ENCODE data around the gene SIPA1L3.
A peak's percentile ranks its signal among the peaks of the same experiment; 100 is the strongest.
"Not testable (repeated sequence)": the region's sequence is repeated elsewhere in the genome, so short reads cannot be mapped to it uniquely, and the experiment has no call there.

Gene SIPA1L3, protein sequence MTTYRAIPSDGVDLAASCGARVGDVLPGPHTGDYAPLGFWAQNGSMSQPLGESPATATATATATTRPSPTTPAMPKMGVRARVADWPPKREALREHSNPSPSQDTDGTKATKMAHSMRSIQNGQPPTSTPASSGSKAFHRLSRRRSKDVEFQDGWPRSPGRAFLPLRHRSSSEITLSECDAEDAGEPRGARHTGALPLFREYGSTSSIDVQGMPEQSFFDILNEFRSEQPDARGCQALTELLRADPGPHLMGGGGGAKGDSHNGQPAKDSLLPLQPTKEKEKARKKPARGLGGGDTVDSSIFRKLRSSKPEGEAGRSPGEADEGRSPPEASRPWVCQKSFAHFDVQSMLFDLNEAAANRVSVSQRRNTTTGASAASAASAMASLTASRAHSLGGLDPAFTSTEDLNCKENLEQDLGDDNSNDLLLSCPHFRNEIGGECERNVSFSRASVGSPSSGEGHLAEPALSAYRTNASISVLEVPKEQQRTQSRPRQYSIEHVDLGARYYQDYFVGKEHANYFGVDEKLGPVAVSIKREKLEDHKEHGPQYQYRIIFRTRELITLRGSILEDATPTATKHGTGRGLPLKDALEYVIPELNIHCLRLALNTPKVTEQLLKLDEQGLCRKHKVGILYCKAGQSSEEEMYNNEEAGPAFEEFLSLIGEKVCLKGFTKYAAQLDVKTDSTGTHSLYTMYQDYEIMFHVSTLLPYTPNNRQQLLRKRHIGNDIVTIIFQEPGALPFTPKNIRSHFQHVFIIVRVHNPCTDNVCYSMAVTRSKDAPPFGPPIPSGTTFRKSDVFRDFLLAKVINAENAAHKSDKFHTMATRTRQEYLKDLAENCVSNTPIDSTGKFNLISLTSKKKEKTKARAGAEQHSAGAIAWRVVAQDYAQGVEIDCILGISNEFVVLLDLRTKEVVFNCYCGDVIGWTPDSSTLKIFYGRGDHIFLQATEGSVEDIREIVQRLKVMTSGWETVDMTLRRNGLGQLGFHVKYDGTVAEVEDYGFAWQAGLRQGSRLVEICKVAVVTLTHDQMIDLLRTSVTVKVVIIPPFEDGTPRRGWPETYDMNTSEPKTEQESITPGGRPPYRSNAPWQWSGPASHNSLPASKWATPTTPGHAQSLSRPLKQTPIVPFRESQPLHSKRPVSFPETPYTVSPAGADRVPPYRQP (N-terminal part only)

GRCh38 chr19:37906869-37907734 is at the start of gene SIPA1L3:
Gene SIPA1L3, plus strand, starts transcription at chr19:37907208. Its CDS starts 174,358 bp downstream, at chr19:38081566.
- DNase-seq (ENCODE audit: low spot score) = peak; percentile 91

GRCh38 chr19:37864501-37864900 is 42.5 kb upstream of the SIPA1L3 start:
- DNase-seq (ENCODE audit: low spot score) = no peak

GRCh38 chr19:37865930-37866329 is 41.1 kb upstream of the SIPA1L3 start:
- not testable (repeated sequence) for DNase-seq (ENCODE audit: low spot score)

- no peak for DNase-seq (ENCODE audit: low spot score)
Measured at GRCh38 chr19:37867831-37868230, 39.2 kb upstream of the SIPA1L3 start.

- no peak for DNase-seq (ENCODE audit: low spot score)
Measured at GRCh38 chr19:37869766-37870340, 37.2 kb upstream of the SIPA1L3 start.

- DNase-seq (ENCODE audit: low spot score) = no peak
Measured at GRCh38 chr19:37872383-37872782, 34.6 kb upstream of the SIPA1L3 start.

DNA sequence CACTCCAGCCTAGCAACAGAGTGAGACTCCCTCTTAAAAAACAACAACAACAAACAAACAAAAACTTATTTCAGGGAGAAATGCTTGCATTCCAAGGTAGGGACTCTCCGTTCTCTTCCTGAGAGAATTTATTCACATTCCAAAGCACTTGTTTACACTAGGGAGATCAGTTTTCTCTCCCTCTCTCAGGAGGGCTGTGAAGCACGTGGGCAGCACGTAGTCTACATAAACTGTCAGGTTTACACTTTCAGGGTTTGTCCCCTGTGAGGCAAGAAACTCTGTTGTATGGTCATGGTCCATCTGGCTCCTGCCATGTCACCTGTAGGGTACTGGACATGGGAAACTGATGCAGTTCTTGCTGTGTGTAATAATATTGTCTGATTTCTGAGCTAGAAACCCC is 32.2 kb upstream of the SIPA1L3 start:
- no peak for DNase-seq (ENCODE audit: low spot score)

DNA sequence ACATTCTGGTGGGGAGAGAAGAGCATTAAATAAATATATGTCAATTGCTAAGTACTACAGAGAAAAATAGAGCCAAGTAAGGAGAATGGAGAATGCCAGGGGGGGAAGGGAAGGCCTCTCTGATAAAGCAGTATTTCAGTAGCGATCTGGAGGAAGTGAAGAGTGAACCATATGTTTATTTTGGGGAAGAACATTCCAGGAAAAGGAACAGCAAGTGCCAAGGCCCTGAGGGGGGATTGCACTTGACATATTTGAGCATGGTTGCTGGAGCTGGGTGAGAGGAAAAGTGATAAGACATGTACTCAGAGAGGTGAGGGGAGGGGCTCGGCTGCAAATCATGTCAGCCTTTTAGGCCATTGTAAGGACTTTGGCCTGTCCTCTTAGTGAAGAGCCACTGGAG is 31.0 kb upstream of the SIPA1L3 start:
- DNase-seq (ENCODE audit: low spot score) = no peak

- DNase-seq (ENCODE audit: low spot score) = no peak
Measured at GRCh38 chr19:37877147-37877546, 29.9 kb upstream of the SIPA1L3 start.

GRCh38 chr19:37885392-37885791 is 21.6 kb upstream of the SIPA1L3 start:
- no peak for DNase-seq (ENCODE audit: low spot score)

GRCh38 chr19:37886571-37886970 is 20.4 kb upstream of the SIPA1L3 start:
- no peak for DNase-seq (ENCODE audit: low spot score)

GRCh38 chr19:37893845-37894575 is 13.0 kb upstream of the SIPA1L3 start:
- no peak for DNase-seq (ENCODE audit: low spot score)

DNA sequence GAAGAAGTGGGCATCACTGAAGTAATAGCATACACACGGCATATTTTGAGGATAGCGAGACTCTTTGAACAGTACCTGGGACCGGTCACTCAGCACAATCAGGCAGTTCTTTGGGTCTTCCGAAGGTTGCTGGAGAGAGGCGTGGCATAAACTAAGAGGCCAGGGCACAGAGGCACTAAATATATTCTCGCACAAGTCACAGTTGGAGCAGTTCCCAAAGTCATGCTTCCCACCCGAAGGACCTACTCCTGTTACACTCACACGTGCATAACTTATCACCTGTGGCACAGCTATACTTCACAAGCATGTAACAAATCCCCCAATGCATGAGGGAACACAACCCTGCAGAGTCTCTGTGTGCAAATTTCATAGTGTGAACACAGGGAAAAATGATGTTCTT is 10.8 kb upstream of the SIPA1L3 start:
- DNase-seq (ENCODE audit: low spot score) = no peak

DNA sequence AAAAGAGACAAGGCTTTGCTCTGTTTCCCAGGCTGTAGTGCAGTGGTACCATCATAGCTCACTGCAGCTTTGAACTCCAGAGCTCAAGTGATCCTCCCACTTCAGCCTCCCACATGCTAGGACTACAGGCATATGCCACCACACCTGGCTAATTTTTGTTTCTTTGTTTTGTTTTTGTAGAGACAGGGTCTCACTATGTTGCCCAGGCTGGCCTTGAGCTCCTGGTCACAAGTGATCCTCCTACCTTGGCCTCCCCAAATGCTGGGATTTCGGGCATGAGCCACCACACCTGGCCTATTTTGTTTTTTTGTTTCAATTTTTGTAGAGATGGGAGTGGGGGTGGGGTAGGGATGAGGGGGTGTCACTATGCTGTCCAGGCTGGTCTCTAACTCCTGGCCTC is 7.6 kb upstream of the SIPA1L3 start:
- no peak for DNase-seq (ENCODE audit: low spot score)

DNA sequence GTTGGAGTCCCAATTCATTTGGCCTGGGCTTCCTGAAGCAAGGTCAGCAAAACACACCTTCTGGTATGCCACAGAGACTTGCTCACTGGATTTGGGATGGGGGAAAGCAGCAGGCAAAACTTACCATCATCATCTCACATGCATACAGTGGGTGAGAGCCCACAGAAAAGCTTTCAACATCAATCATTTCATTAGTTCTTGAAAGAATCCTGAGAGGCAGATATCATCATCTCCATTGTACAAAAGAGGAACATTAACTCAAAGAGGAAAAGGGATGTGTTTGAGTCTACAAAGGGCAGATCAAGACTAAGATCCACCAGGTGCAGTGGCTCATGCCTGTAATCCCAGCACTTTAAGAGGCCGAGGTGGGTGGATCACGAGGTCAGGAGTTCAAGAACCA is 7.0 kb upstream of the SIPA1L3 start:
- no peak for DNase-seq (ENCODE audit: low spot score)

DNA sequence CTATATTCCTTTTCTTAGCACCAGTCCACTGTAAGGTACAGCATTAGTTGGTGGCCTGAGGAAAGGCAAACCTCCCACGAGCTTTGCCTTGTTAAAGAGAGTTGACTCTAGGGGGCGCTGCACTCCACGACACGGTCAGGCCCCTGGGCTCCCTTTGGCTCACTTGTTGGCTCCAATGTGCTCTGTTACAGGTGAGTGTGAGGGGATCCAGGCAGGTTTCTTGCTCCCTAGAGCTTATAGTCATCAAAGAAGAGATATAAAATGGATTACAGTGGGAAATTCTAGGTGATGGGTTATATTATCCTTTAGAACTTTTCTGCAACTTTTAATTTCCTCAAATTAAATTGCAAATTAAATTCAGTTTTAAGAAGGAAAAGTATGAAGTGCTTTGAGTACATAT is 4.3 kb upstream of the SIPA1L3 start:
- DNase-seq (ENCODE audit: low spot score) = peak; percentile 81

- DNase-seq (ENCODE audit: low spot score) = no peak
Measured at GRCh38 chr19:37903096-37903495, 3.9 kb upstream of the SIPA1L3 start.

DNA sequence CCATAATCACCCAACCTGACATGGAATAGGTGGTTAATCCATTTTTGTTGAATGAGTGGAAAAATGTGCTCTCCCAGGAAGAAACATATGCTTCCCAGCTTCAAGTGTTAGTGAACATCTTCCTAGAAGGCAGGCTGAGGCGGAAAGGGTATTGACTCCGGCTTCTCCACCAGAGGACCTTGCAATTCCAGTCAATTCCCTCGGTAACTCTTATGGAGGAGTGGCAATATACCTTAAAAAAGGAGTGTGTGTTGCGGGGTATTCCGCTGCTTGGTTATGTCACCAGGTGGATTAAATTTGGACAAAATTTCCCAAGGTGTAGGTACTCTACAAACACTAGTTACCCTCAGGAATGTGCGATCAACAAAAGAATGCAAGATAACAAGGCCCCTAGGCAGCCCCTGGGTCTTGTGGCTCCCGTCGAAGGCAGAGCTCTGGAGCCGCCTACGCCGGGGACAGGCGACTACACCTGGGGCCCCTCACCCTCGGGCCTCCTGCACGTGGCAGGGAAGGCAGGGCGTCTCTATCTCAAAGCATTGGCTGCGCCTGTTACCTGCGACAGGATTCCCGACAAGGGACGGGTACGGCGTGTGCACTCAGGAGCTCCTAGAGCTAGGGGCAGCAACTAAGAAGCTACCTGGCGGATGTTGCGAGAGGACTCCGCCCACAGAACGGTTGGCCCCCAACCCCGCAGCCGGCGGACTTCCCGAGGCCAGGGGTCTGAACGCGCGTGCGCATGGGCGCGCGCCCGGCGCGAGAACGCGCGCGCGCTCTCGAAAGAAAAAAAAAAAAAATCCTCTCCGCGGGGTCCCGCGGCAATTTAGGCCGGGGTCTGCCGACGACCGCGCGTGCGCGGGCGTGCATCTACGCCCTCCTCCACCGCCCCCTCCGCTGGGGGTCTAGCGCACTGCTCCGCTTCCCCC is 801 bp upstream of the SIPA1L3 start, which contains the start of gene WDR87:
TSS of gene WDR87 (minus strand) at position 649 of the 923 bp plus-strand sequence. CDS start 8,355 bp downstream, outside the sequence.
- peak; percentile 75 for DNase-seq (ENCODE audit: low spot score)

Measured in germinal center (tissue), 1 donor.